ENCODE data around the gene ZNF35.

DNA sequence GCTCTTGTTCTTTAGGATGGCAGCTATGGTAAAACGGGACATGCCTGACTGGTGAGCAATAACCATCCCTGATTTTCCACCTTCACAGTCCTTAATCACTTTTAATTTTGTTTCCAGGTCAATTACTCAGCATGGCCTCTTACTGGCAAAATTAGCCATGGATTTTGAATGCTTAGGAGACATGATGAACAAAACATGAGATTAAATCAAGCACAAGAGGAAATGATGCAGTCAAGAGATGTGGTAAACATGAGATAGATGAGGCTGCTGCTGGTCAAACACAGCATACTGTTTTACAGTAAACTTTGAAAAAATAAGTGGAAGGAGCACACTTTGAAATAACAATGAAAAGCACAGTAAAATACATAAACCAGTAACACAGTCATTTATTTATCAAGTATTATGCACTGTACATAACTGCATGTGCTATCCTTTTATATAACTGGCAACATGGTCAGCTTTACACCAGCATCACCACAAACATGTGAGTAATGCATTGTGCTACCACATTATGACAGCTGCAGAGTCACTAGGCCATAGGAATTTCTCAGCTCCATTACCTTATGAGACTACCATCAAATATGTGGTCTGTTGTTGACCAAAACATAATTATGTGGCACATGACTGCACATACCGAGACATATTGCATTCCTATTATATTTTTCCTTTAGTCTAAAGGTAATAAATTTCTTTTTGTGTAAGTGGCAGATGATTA lies 33.8 kb downstream of the ZNF35 start:
- TF ChIP-seq ZNF274 (IDR thresholded peaks at IDR 0.05; ENCODE audit: insufficient read depth, insufficient read length) (no peak), KLF5 (IDR thresholded peaks at IDR 0.05; ENCODE audit: partially characterized antibody) (no peak), NFIC (IDR thresholded peaks at IDR 0.05; ENCODE audit: low read depth, low read length) (no peak), POLR2AphosphoS5 (IDR thresholded peaks at IDR 0.05; ENCODE audit: low read length) (no peak), BHLHE40 (IDR thresholded peaks at IDR 0.05; ENCODE audit: borderline replicate concordance in 1 of 2, low read depth in 2 of 2, low read length in 1 of 2) (no peak)
- TF ChIP-seq, protein P1, sequence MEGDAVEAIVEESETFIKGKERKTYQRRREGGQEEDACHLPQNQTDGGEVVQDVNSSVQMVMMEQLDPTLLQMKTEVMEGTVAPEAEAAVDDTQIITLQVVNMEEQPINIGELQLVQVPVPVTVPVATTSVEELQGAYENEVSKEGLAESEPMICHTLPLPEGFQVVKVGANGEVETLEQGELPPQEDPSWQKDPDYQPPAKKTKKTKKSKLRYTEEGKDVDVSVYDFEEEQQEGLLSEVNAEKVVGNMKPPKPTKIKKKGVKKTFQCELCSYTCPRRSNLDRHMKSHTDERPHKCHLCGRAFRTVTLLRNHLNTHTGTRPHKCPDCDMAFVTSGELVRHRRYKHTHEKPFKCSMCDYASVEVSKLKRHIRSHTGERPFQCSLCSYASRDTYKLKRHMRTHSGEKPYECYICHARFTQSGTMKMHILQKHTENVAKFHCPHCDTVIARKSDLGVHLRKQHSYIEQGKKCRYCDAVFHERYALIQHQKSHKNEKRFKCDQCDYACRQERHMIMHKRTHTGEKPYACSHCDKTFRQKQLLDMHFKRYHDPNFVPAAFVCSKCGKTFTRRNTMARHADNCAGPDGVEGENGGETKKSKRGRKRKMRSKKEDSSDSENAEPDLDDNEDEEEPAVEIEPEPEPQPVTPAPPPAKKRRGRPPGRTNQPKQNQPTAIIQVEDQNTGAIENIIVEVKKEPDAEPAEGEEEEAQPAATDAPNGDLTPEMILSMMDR (IDR thresholded peaks at IDR 0.05 in 2 of 3, conservative IDR thresholded peaks at IDR 0.05 in 1 of 3; ENCODE audit: control insufficient read depth in 2 of 3, extremely low read depth in 1 of 3, insufficient read depth in 1 of 3, low read depth in 3 of 3, low read length in 3 of 3): no peak
- TF ChIP-seq, protein P2, sequence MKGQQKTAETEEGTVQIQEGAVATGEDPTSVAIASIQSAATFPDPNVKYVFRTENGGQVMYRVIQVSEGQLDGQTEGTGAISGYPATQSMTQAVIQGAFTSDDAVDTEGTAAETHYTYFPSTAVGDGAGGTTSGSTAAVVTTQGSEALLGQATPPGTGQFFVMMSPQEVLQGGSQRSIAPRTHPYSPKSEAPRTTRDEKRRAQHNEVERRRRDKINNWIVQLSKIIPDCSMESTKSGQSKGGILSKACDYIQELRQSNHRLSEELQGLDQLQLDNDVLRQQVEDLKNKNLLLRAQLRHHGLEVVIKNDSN (IDR thresholded peaks at IDR 0.05; ENCODE audit: borderline replicate concordance, extremely low read length, insufficient read depth, low read depth, low read length): no peak
- TF ChIP-seq, protein P3, sequence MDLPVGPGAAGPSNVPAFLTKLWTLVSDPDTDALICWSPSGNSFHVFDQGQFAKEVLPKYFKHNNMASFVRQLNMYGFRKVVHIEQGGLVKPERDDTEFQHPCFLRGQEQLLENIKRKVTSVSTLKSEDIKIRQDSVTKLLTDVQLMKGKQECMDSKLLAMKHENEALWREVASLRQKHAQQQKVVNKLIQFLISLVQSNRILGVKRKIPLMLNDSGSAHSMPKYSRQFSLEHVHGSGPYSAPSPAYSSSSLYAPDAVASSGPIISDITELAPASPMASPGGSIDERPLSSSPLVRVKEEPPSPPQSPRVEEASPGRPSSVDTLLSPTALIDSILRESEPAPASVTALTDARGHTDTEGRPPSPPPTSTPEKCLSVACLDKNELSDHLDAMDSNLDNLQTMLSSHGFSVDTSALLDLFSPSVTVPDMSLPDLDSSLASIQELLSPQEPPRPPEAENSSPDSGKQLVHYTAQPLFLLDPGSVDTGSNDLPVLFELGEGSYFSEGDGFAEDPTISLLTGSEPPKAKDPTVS (IDR thresholded peaks at IDR 0.05; ENCODE audit: low read depth, low read length): no peak
